NCI-H524 treated with DMSO at 0.1 percent for 48 hours (cell line): ENCODE results near the gene TACC2.
"Not testable (repeated sequence)": the region's sequence is repeated elsewhere in the genome, so short reads cannot be mapped to it uniquely, and the experiment has no call there.

ENCODE experiments used
- DNase-seq: peaks from one replicate; lab custom pipeline; 2025; lab: John Stamatoyannopoulos, UW

The TACC2 gene

GRCh38 chr10:121988361-121989324 is at the start of gene TACC2:
Gene TACC2, plus strand, starts transcription at chr10:121989163. Its CDS starts 32,819 bp downstream, at chr10:122021982.
- DNase-seq: no peak

- no peak for DNase-seq
These were observed 47.4 kb upstream of the TACC2 start for GRCh38 chr10:121941532-121941931.

- DNase-seq: no peak
These were observed 46.1 kb upstream of the TACC2 start for GRCh38 chr10:121942749-121943416.

- DNase-seq: no peak
These were observed 41.3 kb upstream of the TACC2 start for GRCh38 chr10:121947343-121948330.

- no peak for DNase-seq
These were observed 39.9 kb upstream of the TACC2 start for GRCh38 chr10:121949049-121949448.

GRCh38 chr10:121949451-121949850 is 39.5 kb upstream of the TACC2 start:
- DNase-seq: no peak

GRCh38 chr10:121952226-121952625 is 36.7 kb upstream of the TACC2 start:
- DNase-seq: no peak

- no peak for DNase-seq
These were observed 32.6 kb upstream of the TACC2 start for GRCh38 chr10:121956111-121957061.

GRCh38 chr10:121959671-121960070 is 29.3 kb upstream of the TACC2 start:
- DNase-seq: no peak

GRCh38 chr10:121961456-121961855 is 27.5 kb upstream of the TACC2 start:
- DNase-seq: no peak

- DNase-seq: no peak
These were observed 23.0 kb upstream of the TACC2 start for GRCh38 chr10:121965996-121966395.

GRCh38 chr10:121969086-121969485 is 19.9 kb upstream of the TACC2 start:
- DNase-seq: not testable (repeated sequence)

- DNase-seq: no peak
These were observed 14.9 kb upstream of the TACC2 start for GRCh38 chr10:121974019-121974534.

GRCh38 chr10:121974535-121975294 is 14.2 kb upstream of the TACC2 start, which contains the start of gene NSMCE4A:
Gene NSMCE4A, minus strand, starts transcription at chr10:121975217. Its CDS starts 52 bp downstream, at chr10:121975165.
- DNase-seq: no peak

- no peak for DNase-seq
These were observed 13.5 kb upstream of the TACC2 start for GRCh38 chr10:121975295-121976086.

- DNase-seq: no peak
These were observed 12.4 kb upstream of the TACC2 start for GRCh38 chr10:121976607-121977006.

- no peak for DNase-seq
These were observed 10.5 kb upstream of the TACC2 start for GRCh38 chr10:121978511-121978910.

- no peak for DNase-seq
These were observed 7.6 kb upstream of the TACC2 start for GRCh38 chr10:121981346-121981745.

- no peak for DNase-seq
These were observed 5.1 kb upstream of the TACC2 start for GRCh38 chr10:121983852-121984251.
